ENCODE data around the gene CST4. TPM values are rescaled to one million over a fixed set of nuclear protein-coding genes. Genes with fewer than 3 reads are reported as not detected.

The CST4 gene
- total and polyA plus RNA-seq, 2 donors (not counting 3 experiments of a cell fraction or from before 2014, with no cell fraction given) = not detected

DNA sequence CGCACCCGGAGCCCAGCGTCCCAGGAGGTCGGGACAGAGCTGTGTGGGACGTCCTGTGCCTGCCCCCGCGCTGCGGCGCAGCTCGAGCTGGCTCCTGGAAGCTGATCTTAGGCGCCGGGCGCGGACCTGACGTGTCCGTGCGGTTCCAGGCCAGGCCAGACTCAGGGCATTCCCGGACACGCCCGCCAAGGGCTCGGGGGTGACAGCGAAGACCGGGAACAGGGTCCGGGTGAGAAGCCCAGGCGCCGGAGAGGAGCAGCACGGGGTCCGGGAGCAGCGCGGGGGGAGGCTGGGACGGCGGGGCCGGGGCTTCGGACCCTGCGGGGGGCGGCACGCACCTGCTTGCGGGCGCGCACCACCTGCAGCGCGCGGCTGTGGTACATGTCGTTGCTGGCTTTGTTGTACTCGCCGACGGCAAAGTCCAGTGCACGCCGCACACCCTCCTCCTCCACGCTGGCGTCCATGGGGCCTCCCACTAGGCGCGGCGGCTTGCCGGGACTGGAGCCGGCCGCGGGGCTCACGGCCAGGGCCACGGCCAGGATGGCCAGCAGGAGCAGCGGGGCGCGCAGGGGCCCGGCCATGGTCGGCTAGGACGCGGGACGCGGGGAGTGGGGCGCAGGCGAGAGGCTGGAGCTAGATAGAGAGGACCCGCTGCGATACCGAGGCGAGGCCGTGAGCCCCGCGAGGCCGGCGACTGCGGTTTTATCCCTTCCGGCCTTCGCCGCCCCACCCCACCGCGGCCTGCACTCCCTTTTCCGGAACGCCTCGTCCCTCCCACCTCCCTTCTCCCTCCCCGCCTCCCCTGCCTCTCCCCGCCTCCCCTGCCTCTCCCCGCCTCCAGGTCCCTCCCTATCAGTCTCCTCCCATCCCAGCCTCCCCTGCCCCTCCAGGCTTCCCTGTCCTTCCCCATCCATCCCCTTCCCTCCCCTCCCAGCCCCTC is 51.3 kb downstream of the CST4 start, which contains the start of gene CST3:
CST3 (minus strand) TSS at position 674 of the 940 bp plus-strand sequence; CDS start at position 581, 93 bp downstream.
- Histone ChIP-seq H3K4me2 (ENCODE audit: insufficient read depth, low read length) (peak within 1 kb of the TSS; percentile 69), H3K9me3 (replicated peaks; ENCODE audit: control insufficient read depth, insufficient read depth, low read length) (no peaks in the 10 kb centered on the region), H2AFZ (ENCODE audit: low read depth, low read length) (peak within 1 kb of the TSS; percentile 44), H4K20me1 (replicated peaks; ENCODE audit: control insufficient read depth, extremely low read depth, insufficient read depth, low read length) (no peaks in the 10 kb centered on the region), H3K79me2 (ENCODE audit: control insufficient read depth, insufficient read depth, low read length) (peaks cover 30% of the 10 kb centered on the region), H3K36me3 (ENCODE audit: control insufficient read depth in 2 of 2, extremely low read depth in 1 of 2, insufficient read depth in 2 of 2, low read length in 2 of 2) (peaks cover 0 to 15% of the 10 kb centered on the region in 2 experiments), H3K27me3 (ENCODE audit: control insufficient read depth in 2 of 2, insufficient read depth in 2 of 2, low read length in 2 of 2) (no peaks in the 10 kb centered on the region), H3K27ac (ENCODE audit: insufficient read depth, low read depth, low read length) (peak within 1 kb of the TSS; percentile 92), H3K4me1 (ENCODE audit: control insufficient read depth, extremely low read depth, insufficient read depth, low read length) (peaks cover 22% of the 10 kb centered on the region), H3K9me1 (replicated peaks; ENCODE audit: control insufficient read depth, extremely low read depth, insufficient read depth, low read length) (no peaks in the 10 kb centered on the region), H3K9ac (replicated peaks; ENCODE audit: extremely low read depth, insufficient read depth, low read length) (peak within 1 kb of the TSS; percentile 95), H3K4me3 (replicated peaks in 1 of 3; ENCODE audit: insufficient read depth in 1 of 3, low read depth in 1 of 3, low read length in 3 of 3) (peak within 1 kb of the TSS; percentile 42 to 83 (median 69))
- FAIRE-seq = peak; percentile 87
- no peak for TF ChIP-seq FOS (IDR thresholded peaks at IDR 0.05; ENCODE audit: borderline replicate concordance, insufficient read depth, low read length)
- TF ChIP-seq MAX (IDR thresholded peaks at IDR 0.05; ENCODE audit: insufficient read depth, insufficient read length) = no peak
- TF ChIP-seq EZH2 (IDR thresholded peaks at IDR 0.05; ENCODE audit: borderline replicate concordance, low read depth, low read length, severe bottlenecking) = no peak
- no peak for TF ChIP-seq JUN (IDR thresholded peaks at IDR 0.05; ENCODE audit: borderline replicate concordance, insufficient read depth, insufficient read length, low read depth)
- peak; percentile 98 for TF ChIP-seq POLR2A (IDR thresholded peaks at IDR 0.05; ENCODE audit: low read depth, low read length)
- peak; percentile 99 for TF ChIP-seq POLR2AphosphoS5 (IDR thresholded peaks at IDR 0.05; ENCODE audit: insufficient read depth, low read depth, low read length)
- no peak for TF ChIP-seq CTCF (IDR thresholded peaks at IDR 0.05; ENCODE audit: extremely low read depth in 1 of 2, insufficient read depth in 1 of 2, low read depth in 1 of 2, low read length in 2 of 2)
- TF ChIP-seq GATA2 (IDR thresholded peaks at IDR 0.05; ENCODE audit: insufficient read depth, insufficient read length, low read depth, low read length) = no peak
- TF ChIP-seq MYC (IDR thresholded peaks at IDR 0.05; ENCODE audit: low read depth, low read length) = no peak
- ChIA-PET CTCF (interaction anchor here (0.9 to 2.1 kb wide), 8 partner anchors 9 to 31 kb away, joined by 3 to 11 read pairs (median 4); partner anchors contain the start of gene CST9), POLR2A (interaction anchor here (0.7 to 1.5 kb wide), 3 partner anchors 9 to 15 kb away, joined by 3 to 5 read pairs (median 5); no protein-coding TSS in a partner anchor)
- dilution Hi-C loops (cut with MboI; ENCODE audit: extremely low pct_ligation_motif_present, low sequenced_read_pairs) = no loop called here
- peak; percentile 76 for DNase-seq (ENCODE audit: low read depth, low spot score)
- no TSS peak for BruUV-seq (replicated peaks)
- intact Hi-C loops (cut with micrococcal nuclease) = loop anchor here (1.0 to 5.0 kb wide), 5 partner anchors 8 to 275 kb away; partner anchors contain the start of gene GZF1
